GM12801 (cell line): ENCODE results near the gene KIDINS220.

ENCODE experiments used
- CTCF ChIP-seq: IDR thresholded peaks from one replicate; pipeline ENCODE4 v1.5.1; 2011; ENCODE audit warnings: control low read depth; ENCODE audit not compliant: insufficient read length; ENCODE audit errors: extremely low read depth

Gene KIDINS220

GRCh38 chr2:8851811-8852560 is 14.6 kb upstream of the KIDINS220 start:
- TF ChIP-seq CTCF = no peak

DNA sequence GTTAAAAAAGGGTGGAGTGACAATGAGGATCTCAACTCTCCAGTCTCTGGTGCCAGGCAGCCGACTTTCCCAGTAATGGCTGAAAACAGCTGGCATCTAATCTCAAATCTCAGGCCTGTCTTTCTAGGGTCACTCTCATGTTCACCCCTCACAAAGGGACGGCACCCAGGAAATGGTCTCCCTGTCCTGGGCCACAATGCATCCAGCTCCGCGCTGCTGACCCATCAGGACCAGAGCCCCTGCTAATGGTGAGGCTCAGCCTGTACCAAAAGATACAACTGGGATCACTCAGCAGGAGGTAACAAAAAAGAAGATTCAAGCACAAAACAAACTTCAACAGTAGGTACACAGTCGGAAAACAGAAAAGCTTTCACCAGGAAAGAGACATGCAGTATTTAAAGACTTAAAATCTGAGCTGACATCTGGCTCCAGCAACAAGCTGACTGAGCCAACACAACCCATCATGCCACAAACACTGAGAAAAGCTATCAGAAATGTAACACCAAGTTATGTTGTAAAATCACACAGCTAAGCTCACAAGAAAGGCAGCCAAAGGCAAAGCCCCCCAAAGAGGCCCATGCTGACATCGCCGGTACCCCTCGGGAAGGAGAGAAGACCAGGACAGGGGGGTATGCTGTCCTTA is 13.6 kb upstream of the KIDINS220 start:
- no peak for TF ChIP-seq CTCF

- no peak for TF ChIP-seq CTCF
Observed at GRCh38 chr2:8849327-8849726, 11.9 kb upstream of the KIDINS220 start.

GRCh38 chr2:8848328-8849100 is 11.1 kb upstream of the KIDINS220 start:
- no peak for TF ChIP-seq CTCF

GRCh38 chr2:8847400-8847799 is 10.0 kb upstream of the KIDINS220 start:
- no peak for TF ChIP-seq CTCF

DNA sequence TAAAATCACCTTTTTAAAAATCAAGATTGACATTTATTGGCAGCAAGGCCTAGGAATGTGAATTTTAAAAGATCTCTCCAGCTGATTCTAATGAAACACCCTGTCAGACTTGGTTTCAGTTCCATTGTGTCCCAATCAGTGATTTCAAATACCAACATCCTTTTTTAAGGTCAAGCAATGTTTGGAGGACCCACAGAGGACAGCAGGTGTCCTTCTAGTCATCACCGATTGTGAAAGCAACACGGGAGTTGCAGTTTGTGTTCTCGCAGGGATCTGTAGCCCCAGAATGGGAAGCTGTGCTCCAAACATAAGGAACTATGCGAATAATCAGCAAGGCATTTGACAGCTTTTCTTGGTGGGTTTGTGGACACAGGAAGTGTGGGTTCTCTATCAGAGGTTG is 4.5 kb upstream of the KIDINS220 start:
- TF ChIP-seq CTCF = no peak

GRCh38 chr2:8840475-8841091 is 3.2 kb upstream of the KIDINS220 start:
- no peak for TF ChIP-seq CTCF
